ENCODE data around the gene NFYB. TPM values are rescaled to one million over a fixed set of nuclear protein-coding genes. Genes with fewer than 3 reads are reported as not detected.

The NFYB gene
- total and polyA plus RNA-seq, 9 of the 15 experiments (the other 6 are each of a cell fraction or from before 2014, with no cell fraction given): 14.5 to 51.5 (median 32.3) TPM

- Histone ChIP-seq H3K4me2 (ENCODE audit: insufficient read depth, low read length) (no peak overlapping the region), H3K9me3 (replicated peaks; ENCODE audit: control insufficient read depth, insufficient read depth, low read depth, low read length) (no peaks in the 10 kb centered on the region), H3K27me3 (ENCODE audit: control insufficient read depth in 2 of 2, insufficient read depth in 2 of 2, low read length in 2 of 2) (no peaks in the 10 kb centered on the region), H3K27ac (ENCODE audit: extremely low read depth, low read depth, low read length) (no peak overlapping the region), H3K79me2 (ENCODE audit: control insufficient read depth, insufficient read depth, low read length) (no peaks in the 10 kb centered on the region), H4K20me1 (replicated peaks; ENCODE audit: control insufficient read depth, insufficient read depth, low read length) (no peaks in the 10 kb centered on the region), H3K4me3 (no peak overlapping the region), H3K9ac (ENCODE audit: insufficient read depth in 1 of 2, low read depth in 2 of 2, low read length in 2 of 2) (no peak overlapping the region), H2AFZ (ENCODE audit: low read depth, low read length) (no peak overlapping the region), H3K36me3 (ENCODE audit: control insufficient read depth, insufficient read depth, low read length) (peaks cover 13% of the 10 kb centered on the region; the same call in 2 of the 3 replicates), H3K4me1 (replicated peaks in 1 of 2; ENCODE audit: control insufficient read depth in 2 of 2, insufficient read depth in 2 of 2, low read length in 2 of 2) (no peaks in the 10 kb centered on the region), H3K9me1 (ENCODE audit: control insufficient read depth, insufficient read depth, low read length) (no peaks in the 10 kb centered on the region)
- peak; percentile 70 for TF ChIP-seq ZNF316 (IDR thresholded peaks at IDR 0.05)
- no peak for TF ChIP-seq FOS (IDR thresholded peaks at IDR 0.05; ENCODE audit: extremely low read depth, insufficient read length)
- no peak for TF ChIP-seq SNIP1 (IDR thresholded peaks at IDR 0.05; ENCODE audit: low read depth)
- no peak for TF ChIP-seq ZNF197 (CRISPR knock-in tag; IDR thresholded peaks at IDR 0.05; ENCODE audit: low read depth)
- TF ChIP-seq BMI1 (IDR thresholded peaks at IDR 0.05; ENCODE audit: low read length): no peak
- TF ChIP-seq POLR2AphosphoS5 (IDR thresholded peaks at IDR 0.05; ENCODE audit: control insufficient read depth, insufficient read depth, low read depth, low read length): no peak
- no peak for TF ChIP-seq KLF6 (CRISPR knock-in tag; IDR thresholded peaks at IDR 0.05; ENCODE audit: borderline replicate concordance)
- TF ChIP-seq COPS2 (conservative IDR thresholded peaks at IDR 0.05): no peak
- no peak for TF ChIP-seq E2F8 (IDR thresholded peaks at IDR 0.05; ENCODE audit: low read depth, partially characterized antibody)
- TF ChIP-seq FUS (optimal IDR thresholded peaks at IDR 0.05; ENCODE audit: low read depth, low read length): no peak
- no peak for TF ChIP-seq MTF1 (CRISPR knock-in tag; IDR thresholded peaks at IDR 0.05; ENCODE audit: borderline replicate concordance)
- no peak for TF ChIP-seq SMARCE1 (IDR thresholded peaks at IDR 0.05)
- TF ChIP-seq MAFK (IDR thresholded peaks at IDR 0.05; ENCODE audit: low read length): peak; percentile 11; the same call in 1 of the 2 replicates
- TF ChIP-seq MYC (IDR thresholded peaks at IDR 0.05; ENCODE audit: low read depth, low read length): no peak
- TF ChIP-seq MYC (CRISPR knock-in tag; IDR thresholded peaks at IDR 0.05; ENCODE audit: borderline replicate concordance, low read depth): no peak
- TF ChIP-seq MAFG (tag; conservative IDR thresholded peaks at IDR 0.05): peak; percentile 31; the same call in 1 of the 2 replicates
- no peak for TF ChIP-seq NR2F6 (CRISPR knock-in tag; IDR thresholded peaks at IDR 0.05)
- no peak for TF ChIP-seq E2F3 (CRISPR knock-in tag; IDR thresholded peaks at IDR 0.05)
- no peak for TF ChIP-seq MBD2 (IDR thresholded peaks at IDR 0.05; ENCODE audit: borderline replicate concordance, low read depth)
- ChIA-PET POLR2A (no interaction called here), CTCF (ENCODE audit: low intra/inter-chr PET ratio) (no interaction called here)
- DNase-seq (ENCODE audit: extremely low read depth in 1 of 4, low spot score in 3 of 4): no peak
- 13% methylated on average over 1 of the region's 1 CpG for WGBS (ENCODE audit: insufficient coverage, low coverage, missing lambda C conversion rate)
- no TSS peak for BruUV-seq (replicated peaks)
- intact Hi-C loops (cut with micrococcal nuclease) (no loop called here), in situ Hi-C loops (cut with MboI) (no loop called here)
- FAIRE-seq: no peak
- no peak for ATAC-seq
These were observed 57.2 kb downstream of the NFYB start for GRCh38 chr12:104080764-104081163.

Data from K562 (cell line).